Activated CD4-positive, alpha-beta T cell treated with anti-CD3 and anti-CD28 coated beads, Interleukin-2, amount 50 U/mL, for 16 hours (primary cell): ENCODE data around the gene PLCB1.
A peak's percentile ranks its signal among the peaks of the same experiment; 100 is the strongest.
"Not testable (repeated sequence)": the region's sequence is repeated elsewhere in the genome, so short reads cannot be mapped to it uniquely, and the experiment has no call there.

Experiments
- DNase-seq: peaks from one replicate; pipeline ENCODE4 v3.0.0-alpha.2; 2020

Gene PLCB1

GRCh38 chr20:8809107-8809953 is 677.3 kb downstream of the PLCB1 start:
- no peak for DNase-seq

GRCh38 chr20:8811801-8812594 is 679.9 kb downstream of the PLCB1 start:
- no peak for DNase-seq

GRCh38 chr20:8812817-8813216 is 680.8 kb downstream of the PLCB1 start:
- no peak for DNase-seq

- DNase-seq = no peak
Measured at GRCh38 chr20:8815208-8815607, 683.1 kb downstream of the PLCB1 start.

GRCh38 chr20:8829256-8829655 is 697.2 kb downstream of the PLCB1 start:
- DNase-seq = no peak

GRCh38 chr20:8834294-8834693 is 702.2 kb downstream of the PLCB1 start:
- not testable (repeated sequence) for DNase-seq

- DNase-seq = no peak
Measured at GRCh38 chr20:8834851-8835250, 702.8 kb downstream of the PLCB1 start.

- DNase-seq = no peak
Measured at GRCh38 chr20:8837396-8837795, 705.3 kb downstream of the PLCB1 start.

- no peak for DNase-seq
Measured at GRCh38 chr20:8842525-8842924, 710.5 kb downstream of the PLCB1 start.

- DNase-seq = no peak
Measured at GRCh38 chr20:8844179-8844578, 712.1 kb downstream of the PLCB1 start.

GRCh38 chr20:8849990-8850389 is 717.9 kb downstream of the PLCB1 start:
- DNase-seq = no peak

- DNase-seq = no peak
Measured at GRCh38 chr20:8851446-8851845, 719.4 kb downstream of the PLCB1 start.

- not testable (repeated sequence) for DNase-seq
Measured at GRCh38 chr20:8851919-8852318, 719.9 kb downstream of the PLCB1 start.

- DNase-seq = not testable (repeated sequence)
Measured at GRCh38 chr20:8853211-8853610, 721.1 kb downstream of the PLCB1 start.

- peak; percentile 53 for DNase-seq
Measured at GRCh38 chr20:8853805-8854338, 721.8 kb downstream of the PLCB1 start.

GRCh38 chr20:8854571-8854970 is 722.5 kb downstream of the PLCB1 start:
- DNase-seq = no peak

- no peak for DNase-seq
Measured at GRCh38 chr20:8855315-8855714, 723.2 kb downstream of the PLCB1 start.

- DNase-seq = no peak
Measured at GRCh38 chr20:8856668-8857067, 724.6 kb downstream of the PLCB1 start.

GRCh38 chr20:8858181-8858787 is 726.2 kb downstream of the PLCB1 start:
- no peak for DNase-seq

GRCh38 chr20:8860011-8860495 is 728.0 kb downstream of the PLCB1 start:
- DNase-seq = no peak

GRCh38 chr20:8862092-8862491 is 730.0 kb downstream of the PLCB1 start:
- DNase-seq = no peak

- DNase-seq = no peak
Measured at GRCh38 chr20:8865636-8866035, 733.6 kb downstream of the PLCB1 start.
